Osteoblast (primary cell): Measurements from ENCODE around the gene FSTL4. TPM values are rescaled to one million over a fixed set of nuclear protein-coding genes. Genes with fewer than 3 reads are reported as not detected.

Experiments
- DNase-seq: peaks from one replicate; pipeline ENCODE4 v3.0.0; 2011; ENCODE audit warnings: low spot score, mixed read lengths; ENCODE audit not compliant: insufficient read length; ENCODE audit errors: missing footprints
- H2AFZ ChIP-seq: 2 replicates; pipeline ENCODE4 v1.6.0; 2011; ENCODE audit warnings: mild to moderate bottlenecking, low read length
- H3K27ac ChIP-seq: 2 replicates; pipeline ENCODE4 v1.5.1; 2011; ENCODE audit warnings: mild to moderate bottlenecking, low read depth, low read length, moderate library complexity
- H3K27me3 ChIP-seq: 2 replicates; pipeline ENCODE4 v1.6.0; 2012; ENCODE audit warnings: mild to moderate bottlenecking, control low read depth, inconsistent platforms, low read length, moderate library complexity; ENCODE audit not compliant: insufficient read depth
- H3K36me3 ChIP-seq: 2 replicates; pipeline ENCODE4 v1.5.1; 2011; ENCODE audit warnings: mild to moderate bottlenecking, low read length, control low read depth, moderate library complexity; ENCODE audit not compliant: insufficient read depth
- H3K4me1 ChIP-seq: 2 replicates; pipeline ENCODE4 v1.5.1; 2011; ENCODE audit warnings: mild to moderate bottlenecking, low read length, control low read depth, moderate library complexity; ENCODE audit not compliant: insufficient read depth
- H3K4me2 ChIP-seq: 2 replicates; pipeline ENCODE4 v1.6.0; 2011; ENCODE audit warnings: mild to moderate bottlenecking, low read length; ENCODE audit not compliant: insufficient read depth
- H3K4me3 ChIP-seq: fragments of 200-600 bp; sonication (generic); 3 replicates; pipeline ENCODE4 v1.5.1; 2012; ENCODE audit warnings: mild to moderate bottlenecking, low read length, inconsistent platforms; ENCODE audit not compliant: insufficient read depth
- H3K79me2 ChIP-seq: 2 replicates; pipeline ENCODE4 v1.6.0; 2012; ENCODE audit warnings: mild to moderate bottlenecking, low read length, control low read depth, inconsistent platforms; ENCODE audit not compliant: insufficient read depth
- H3K9me3 ChIP-seq: 2 replicates; pipeline ENCODE4 v1.5.1; 2011; ENCODE audit warnings: low read depth, low read length, control low read depth
- H4K20me1 ChIP-seq: 2 replicates; pipeline ENCODE4 v1.6.0; 2012; ENCODE audit warnings: mild to moderate bottlenecking, low read length, control low read depth; ENCODE audit not compliant: insufficient read depth
- total RNA-seq: library from RNA; depleted of rRNA; stranded (reverse); fragments of >200 nt; gene quantifications from 2 replicates; pipeline ENCODE4 v1.2.3, GENCODE V29; 2012
- TF ChIP-seq, protein P1 (sequence below): IDR thresholded peaks from 2 replicates; pipeline ENCODE4 v1.5.1; 2011; ENCODE audit warnings: mild to moderate bottlenecking, low read depth, low read length, moderate library complexity; ENCODE audit errors: extremely low read depth

The FSTL4 gene
- total RNA-seq, 1 donor = not detected

DNA sequence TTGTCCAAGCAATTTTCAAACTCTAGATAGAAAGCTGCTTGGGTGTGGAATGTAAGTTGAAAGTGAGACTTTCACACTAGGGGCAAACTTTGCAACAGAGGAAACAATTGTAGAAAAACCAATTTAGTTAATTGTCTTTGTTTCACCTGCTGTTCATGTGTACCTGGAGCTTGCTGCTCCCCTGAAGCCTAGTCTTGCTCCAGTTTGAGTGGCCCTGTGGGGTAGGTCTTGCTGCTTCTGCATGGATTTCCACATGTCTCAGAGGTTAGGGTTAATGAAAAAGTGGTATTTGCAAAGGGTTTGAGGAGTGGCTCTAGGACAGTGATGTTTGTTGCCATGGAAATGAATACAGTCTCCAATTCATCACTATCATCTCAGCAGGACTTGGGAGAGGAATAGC is 182.2 kb downstream of the FSTL4 start:
- Histone ChIP-seq H3K9me3 (no peaks in the 10 kb centered on the region), H3K27me3 (peaks cover 3% of the 10 kb centered on the region), H2AFZ (no peak overlapping the region), H3K27ac (no peak overlapping the region), H3K4me2 (no peak overlapping the region), H4K20me1 (no peaks in the 10 kb centered on the region), H3K4me1 (no peaks in the 10 kb centered on the region), H3K4me3 (no peak overlapping the region), H3K36me3 (no peaks in the 10 kb centered on the region), H3K79me2 (no peaks in the 10 kb centered on the region)
- TF ChIP-seq, protein P1, sequence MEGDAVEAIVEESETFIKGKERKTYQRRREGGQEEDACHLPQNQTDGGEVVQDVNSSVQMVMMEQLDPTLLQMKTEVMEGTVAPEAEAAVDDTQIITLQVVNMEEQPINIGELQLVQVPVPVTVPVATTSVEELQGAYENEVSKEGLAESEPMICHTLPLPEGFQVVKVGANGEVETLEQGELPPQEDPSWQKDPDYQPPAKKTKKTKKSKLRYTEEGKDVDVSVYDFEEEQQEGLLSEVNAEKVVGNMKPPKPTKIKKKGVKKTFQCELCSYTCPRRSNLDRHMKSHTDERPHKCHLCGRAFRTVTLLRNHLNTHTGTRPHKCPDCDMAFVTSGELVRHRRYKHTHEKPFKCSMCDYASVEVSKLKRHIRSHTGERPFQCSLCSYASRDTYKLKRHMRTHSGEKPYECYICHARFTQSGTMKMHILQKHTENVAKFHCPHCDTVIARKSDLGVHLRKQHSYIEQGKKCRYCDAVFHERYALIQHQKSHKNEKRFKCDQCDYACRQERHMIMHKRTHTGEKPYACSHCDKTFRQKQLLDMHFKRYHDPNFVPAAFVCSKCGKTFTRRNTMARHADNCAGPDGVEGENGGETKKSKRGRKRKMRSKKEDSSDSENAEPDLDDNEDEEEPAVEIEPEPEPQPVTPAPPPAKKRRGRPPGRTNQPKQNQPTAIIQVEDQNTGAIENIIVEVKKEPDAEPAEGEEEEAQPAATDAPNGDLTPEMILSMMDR = no peak
- no peak for DNase-seq

DNA sequence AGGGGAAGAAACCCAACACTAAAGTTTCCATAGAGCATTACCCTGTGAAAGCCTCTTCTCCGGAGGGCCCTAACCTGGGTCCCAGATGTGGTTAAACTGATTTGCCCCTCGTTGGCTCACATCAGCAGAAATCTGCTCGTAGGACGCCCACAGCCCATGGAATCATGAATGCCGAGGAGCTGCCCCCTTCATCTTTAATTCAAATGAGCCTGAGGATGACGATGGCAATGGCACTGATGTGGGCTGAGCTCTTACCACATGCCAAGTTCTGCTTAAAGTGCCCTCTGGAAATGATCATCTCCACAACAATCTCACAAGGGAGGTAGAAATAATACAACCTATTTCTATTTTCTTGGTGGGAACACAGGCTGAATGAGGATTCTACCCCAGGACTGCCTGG is 183.3 kb downstream of the FSTL4 start:
- H2AFZ ChIP-seq = no peak overlapping the region
- H3K27me3 ChIP-seq = peaks cover 3% of the 10 kb centered on the region
- H3K4me3 ChIP-seq = no peak overlapping the region
- no peaks in the 10 kb centered on the region for H3K4me1 ChIP-seq
- TF ChIP-seq, protein P1 = no peak
- H4K20me1 ChIP-seq = no peaks in the 10 kb centered on the region
- H3K27ac ChIP-seq = no peak overlapping the region
- no peaks in the 10 kb centered on the region for H3K9me3 ChIP-seq
- no peaks in the 10 kb centered on the region for H3K36me3 ChIP-seq
- no peaks in the 10 kb centered on the region for H3K79me2 ChIP-seq
- DNase-seq = no peak
- no peak overlapping the region for H3K4me2 ChIP-seq

DNA sequence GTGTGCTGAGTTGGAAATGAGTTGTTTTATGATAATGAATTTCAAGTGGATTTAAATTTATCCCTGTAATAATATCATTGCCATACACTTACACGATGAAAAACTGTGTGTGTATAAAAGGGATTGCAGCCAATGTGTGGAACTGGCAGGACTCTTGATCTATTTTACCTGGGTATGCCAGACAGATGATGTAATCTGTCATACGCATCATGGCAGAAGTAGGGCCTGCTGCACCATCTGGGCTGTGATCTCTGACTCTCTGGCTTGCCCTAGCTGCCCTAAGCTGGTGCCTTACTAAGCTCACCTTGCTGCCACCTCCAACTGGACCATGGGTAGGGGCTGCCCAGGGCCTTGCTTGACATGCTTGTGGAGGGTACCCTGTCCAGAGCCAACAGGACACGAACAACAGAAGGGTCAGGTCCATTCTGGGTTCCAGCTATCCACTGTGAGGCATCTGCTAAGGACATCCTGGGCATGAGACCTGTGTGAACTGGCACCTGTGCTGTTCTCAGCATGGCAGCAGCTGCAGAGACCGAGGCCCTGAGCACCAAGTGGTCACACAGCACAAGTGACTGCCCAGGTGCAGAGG is 184.2 kb downstream of the FSTL4 start:
- no peak overlapping the region for H2AFZ ChIP-seq
- no peaks in the 10 kb centered on the region for H3K79me2 ChIP-seq
- no peak overlapping the region for H3K27ac ChIP-seq
- H3K4me1 ChIP-seq = peaks cover 5% of the 10 kb centered on the region
- no peaks in the 10 kb centered on the region for H3K36me3 ChIP-seq
- no peaks in the 10 kb centered on the region for H4K20me1 ChIP-seq
- no peak for DNase-seq
- no peaks in the 10 kb centered on the region for H3K9me3 ChIP-seq
- no peak overlapping the region for H3K4me3 ChIP-seq
- TF ChIP-seq, protein P1 = no peak
- H3K27me3 ChIP-seq = peaks cover 3% of the 10 kb centered on the region
- H3K4me2 ChIP-seq = no peak overlapping the region

DNA sequence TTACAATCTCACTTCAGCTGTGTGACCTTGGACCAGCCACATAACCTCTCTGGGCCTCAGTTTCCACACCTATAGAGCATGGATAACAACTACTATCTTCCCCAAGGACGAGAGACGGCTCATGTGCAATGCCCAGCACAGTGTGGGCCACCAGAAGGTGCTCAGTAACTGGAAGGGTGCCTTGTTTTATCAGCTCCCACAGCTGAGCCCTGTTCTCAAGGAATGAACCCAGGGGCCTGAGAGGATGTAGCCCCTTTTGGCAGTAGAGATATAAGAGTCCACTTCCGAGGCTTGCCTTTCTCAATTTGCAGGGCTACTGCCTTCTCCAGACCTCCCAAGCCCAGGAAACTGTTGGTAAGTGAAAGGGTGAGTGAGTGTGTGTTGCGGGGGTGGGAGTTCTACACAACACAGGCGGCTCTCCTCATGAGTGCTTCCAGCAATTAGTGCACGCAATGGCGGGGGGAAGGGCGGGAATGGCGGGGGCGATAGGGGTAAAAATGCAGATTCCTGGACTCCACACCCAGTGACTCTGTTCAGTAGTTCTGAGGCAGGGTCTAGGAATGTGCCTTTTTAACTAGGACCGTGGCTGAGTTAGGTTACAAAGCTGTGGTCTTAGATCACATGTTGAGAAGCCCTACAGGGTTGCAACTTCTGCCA is 185.1 kb downstream of the FSTL4 start:
- no peak for DNase-seq
- Histone ChIP-seq H3K4me3 (no peak overlapping the region), H3K79me2 (no peaks in the 10 kb centered on the region), H3K27ac (no peak overlapping the region), H3K27me3 (peaks cover 9% of the 10 kb centered on the region), H2AFZ (no peak overlapping the region), H3K36me3 (no peaks in the 10 kb centered on the region), H4K20me1 (no peaks in the 10 kb centered on the region), H3K9me3 (no peaks in the 10 kb centered on the region), H3K4me1 (peaks cover 5% of the 10 kb centered on the region), H3K4me2 (no peak overlapping the region)
- TF ChIP-seq, protein P1 = no peak
